ENCODE results near the gene AMBRA1.

- TF ChIP-seq CTCF (conservative IDR thresholded peaks at IDR 0.05; ENCODE audit: low read length) (peak; percentile 96), EZH2phosphoT487 (IDR thresholded peaks at IDR 0.05; ENCODE audit: borderline replicate concordance, low read depth, low read length) (no peak)
Measured at GRCh38 chr11:46529095-46529905, 64.5 kb downstream of the AMBRA1 start.
